OCI-LY7 (cell line): ENCODE data around the gene SREK1IP1.

Experiments used
- EZH2phosphoT487 ChIP-seq: fragments of 200-600 bp; sonication (generic); IDR thresholded peaks from 2 replicates; pipeline ENCODE4 v1.6.1; 2018; ENCODE audit warnings: low read depth, borderline replicate concordance, mild to moderate bottlenecking, mixed run types, antibody characterized with exemption, low read length, moderate library complexity, mixed read lengths
- TF ChIP-seq, protein P1 (sequence below): fragments of 200-600 bp; sonication (generic); conservative IDR thresholded peaks from 2 replicates; pipeline ENCODE4 v1.5.1; 2014; ENCODE audit warnings: mild to moderate bottlenecking, antibody characterized with exemption, low read length, moderate library complexity, mixed read lengths

GRCh38 chr5:64749385-64749784 is 19.1 kb downstream of the SREK1IP1 start:
- TF ChIP-seq, protein P1, sequence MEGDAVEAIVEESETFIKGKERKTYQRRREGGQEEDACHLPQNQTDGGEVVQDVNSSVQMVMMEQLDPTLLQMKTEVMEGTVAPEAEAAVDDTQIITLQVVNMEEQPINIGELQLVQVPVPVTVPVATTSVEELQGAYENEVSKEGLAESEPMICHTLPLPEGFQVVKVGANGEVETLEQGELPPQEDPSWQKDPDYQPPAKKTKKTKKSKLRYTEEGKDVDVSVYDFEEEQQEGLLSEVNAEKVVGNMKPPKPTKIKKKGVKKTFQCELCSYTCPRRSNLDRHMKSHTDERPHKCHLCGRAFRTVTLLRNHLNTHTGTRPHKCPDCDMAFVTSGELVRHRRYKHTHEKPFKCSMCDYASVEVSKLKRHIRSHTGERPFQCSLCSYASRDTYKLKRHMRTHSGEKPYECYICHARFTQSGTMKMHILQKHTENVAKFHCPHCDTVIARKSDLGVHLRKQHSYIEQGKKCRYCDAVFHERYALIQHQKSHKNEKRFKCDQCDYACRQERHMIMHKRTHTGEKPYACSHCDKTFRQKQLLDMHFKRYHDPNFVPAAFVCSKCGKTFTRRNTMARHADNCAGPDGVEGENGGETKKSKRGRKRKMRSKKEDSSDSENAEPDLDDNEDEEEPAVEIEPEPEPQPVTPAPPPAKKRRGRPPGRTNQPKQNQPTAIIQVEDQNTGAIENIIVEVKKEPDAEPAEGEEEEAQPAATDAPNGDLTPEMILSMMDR, result no peak
- no peak for TF ChIP-seq EZH2phosphoT487
